HepG2 (cell line): ENCODE data around the gene MED12. TPM values are rescaled to one million over a fixed set of nuclear protein-coding genes. Genes with fewer than 3 reads are reported as not detected.

Experiments used
- BRD4 ChIP-seq: sonication (generic); formaldehyde crosslinking; IDR thresholded peaks from 2 replicates; pipeline ENCODE4 v1.4.0; 2020; ENCODE audit warnings: missing genetic modification reagents
- CAMTA2 ChIP-seq: sonication (generic); formaldehyde crosslinking; IDR thresholded peaks from 2 replicates; pipeline ENCODE4 v1.4.0; 2020; ENCODE audit warnings: mild to moderate bottlenecking, missing genetic modification reagents, borderline replicate concordance
- GATAD2A ChIP-seq: IDR thresholded peaks from 2 replicates; pipeline ENCODE4 v1.6.1; 2016
- HDAC2 ChIP-seq: sonication (generic); formaldehyde crosslinking; IDR thresholded peaks from 2 replicates; pipeline ENCODE4 v1.4.0; 2020; ENCODE audit warnings: missing genetic modification reagents
- HOXA7 ChIP-seq: sonication (generic); formaldehyde crosslinking; IDR thresholded peaks from 2 replicates; pipeline ENCODE4 v1.8.1; 2022; ENCODE audit warnings: mild to moderate bottlenecking, missing genetic modification reagents, moderate library complexity
- JUNB ChIP-seq: sonication (generic); formaldehyde crosslinking; IDR thresholded peaks from 2 replicates; pipeline ENCODE4 v1.8.0; 2022; ENCODE audit warnings: missing genetic modification reagents, mild to moderate bottlenecking, borderline replicate concordance
- JUND ChIP-seq: sonication (generic); formaldehyde crosslinking; IDR thresholded peaks from 2 replicates; pipeline ENCODE4 v1.8.0; 2022; ENCODE audit warnings: mild to moderate bottlenecking, missing genetic modification reagents
- KDM2A ChIP-seq: sonication (generic); formaldehyde crosslinking; IDR thresholded peaks from 2 replicates; pipeline ENCODE4 v1.4.0; 2020; ENCODE audit warnings: low read depth, missing genetic modification reagents, borderline replicate concordance
- MED1 ChIP-seq: sonication (generic); formaldehyde crosslinking; IDR thresholded peaks from 2 replicates; pipeline ENCODE4 v1.4.0; 2020; ENCODE audit warnings: missing genetic modification reagents
- NFYB ChIP-seq: sonication (generic); formaldehyde crosslinking; IDR thresholded peaks from 2 replicates; pipeline ENCODE4 v1.4.0; 2020; ENCODE audit warnings: missing genetic modification reagents
- RARA ChIP-seq: IDR thresholded peaks from 2 replicates; pipeline ENCODE4 v1.6.1; 2016; ENCODE audit warnings: missing genetic modification reagents, missing compliant biosample characterization
- RBAK ChIP-seq: sonication (generic); formaldehyde crosslinking; IDR thresholded peaks from 2 replicates; pipeline ENCODE4 v1.5.1; 2020; ENCODE audit warnings: mild to moderate bottlenecking, missing genetic modification reagents
- SALL1 ChIP-seq: sonication (generic); formaldehyde crosslinking; IDR thresholded peaks from 2 replicates; pipeline ENCODE4 v1.8.0; 2022; ENCODE audit warnings: mild to moderate bottlenecking, missing genetic modification reagents
- SIX4 ChIP-seq: sonication (generic); formaldehyde crosslinking; IDR thresholded peaks from 2 replicates; pipeline ENCODE4 v1.4.0; 2020; ENCODE audit warnings: missing genetic modification reagents
- SKI ChIP-seq: fragments of 450-650 bp; IDR thresholded peaks from one replicate; pipeline ENCODE4 v1.6.1; 2018; ENCODE audit warnings: mild to moderate bottlenecking; ENCODE audit not compliant: partially characterized antibody
- SP2 ChIP-seq: sonication (generic); formaldehyde crosslinking; IDR thresholded peaks from 2 replicates; pipeline ENCODE4 v1.5.1; 2020; ENCODE audit warnings: mild to moderate bottlenecking, missing genetic modification reagents
- TEAD2 ChIP-seq: sonication (generic); formaldehyde crosslinking; IDR thresholded peaks from 2 replicates; pipeline ENCODE4 v1.9.0; 2021; ENCODE audit warnings: missing genetic modification reagents
- YEATS4 ChIP-seq: sonication (generic); formaldehyde crosslinking; IDR thresholded peaks from 2 replicates; pipeline ENCODE4 v1.4.0; 2020; ENCODE audit warnings: missing genetic modification reagents, borderline replicate concordance
- ZBTB44 ChIP-seq: sonication (generic); formaldehyde crosslinking; IDR thresholded peaks from 2 replicates; pipeline ENCODE4 v1.4.0; 2020; ENCODE audit warnings: missing genetic modification reagents
- ZNF12 ChIP-seq: sonication (generic); formaldehyde crosslinking; IDR thresholded peaks from 2 replicates; pipeline ENCODE4 v1.5.0; 2020; ENCODE audit warnings: missing genetic modification reagents
- ZNF574 ChIP-seq: sonication (generic); formaldehyde crosslinking; IDR thresholded peaks from 2 replicates; pipeline ENCODE4 v1.4.0; 2020; ENCODE audit warnings: missing genetic modification reagents
- ZNF614 ChIP-seq: IDR thresholded peaks from 2 replicates; pipeline ENCODE4 v1.6.1; 2018; ENCODE audit warnings: missing biosample characterization, missing genetic modification reagents, inconsistent platforms, borderline replicate concordance
- ZNF652 ChIP-seq: IDR thresholded peaks from 2 replicates; pipeline ENCODE4 v1.6.1; 2016; ENCODE audit warnings: low read depth, borderline replicate concordance
- polyA plus RNA-seq, 8 experiments: library from polyadenylated mRNA; depleted of rRNA in 3 of 8; stranded (reverse) in 7 of 8; unstranded in 1 of 8; fragments of >200 nt; fragmentation: Illumina TruSeq in 4 of 8; extraction: Trizol in 4 of 8; gene quantifications; 2 replicates each; pipeline versions ENCODE4 v1.2.1 to v1.2.3, GENCODE V29; 2011 to 2016; ENCODE audit warnings: low read depth in 4 of 8, missing spikeins in 1 of 8, mixed read lengths in 1 of 8; ENCODE audit not compliant: insufficient read depth in 1 of 8
- total RNA-seq, 5 experiments: library from RNA; depleted of rRNA; stranded (reverse); fragments of >200 nt; fragmentation: Illumina TruSeq; extraction: Trizol; gene quantifications; 2 replicates each; pipeline ENCODE4 v1.2.3, GENCODE V29; 2016; ENCODE audit warnings: low read depth in 1 of 5
- TF ChIP-seq, protein P1 (sequence below): IDR thresholded peaks from 2 replicates; pipeline ENCODE4 v1.6.1; 2016; ENCODE audit warnings: control low read depth
- TF ChIP-seq, protein P2 (sequence below): IDR thresholded peaks from 2 replicates; pipeline ENCODE4 v1.6.1; 2016; ENCODE audit warnings: missing compliant biosample characterization, missing genetic modification reagents, borderline replicate concordance

MED12 gene
- total and polyA plus RNA-seq, 2 of the 13 experiments (the other 11 are each of a cell fraction or from before 2014, with no cell fraction given): 9.4 to 15.0 TPM

DNA sequence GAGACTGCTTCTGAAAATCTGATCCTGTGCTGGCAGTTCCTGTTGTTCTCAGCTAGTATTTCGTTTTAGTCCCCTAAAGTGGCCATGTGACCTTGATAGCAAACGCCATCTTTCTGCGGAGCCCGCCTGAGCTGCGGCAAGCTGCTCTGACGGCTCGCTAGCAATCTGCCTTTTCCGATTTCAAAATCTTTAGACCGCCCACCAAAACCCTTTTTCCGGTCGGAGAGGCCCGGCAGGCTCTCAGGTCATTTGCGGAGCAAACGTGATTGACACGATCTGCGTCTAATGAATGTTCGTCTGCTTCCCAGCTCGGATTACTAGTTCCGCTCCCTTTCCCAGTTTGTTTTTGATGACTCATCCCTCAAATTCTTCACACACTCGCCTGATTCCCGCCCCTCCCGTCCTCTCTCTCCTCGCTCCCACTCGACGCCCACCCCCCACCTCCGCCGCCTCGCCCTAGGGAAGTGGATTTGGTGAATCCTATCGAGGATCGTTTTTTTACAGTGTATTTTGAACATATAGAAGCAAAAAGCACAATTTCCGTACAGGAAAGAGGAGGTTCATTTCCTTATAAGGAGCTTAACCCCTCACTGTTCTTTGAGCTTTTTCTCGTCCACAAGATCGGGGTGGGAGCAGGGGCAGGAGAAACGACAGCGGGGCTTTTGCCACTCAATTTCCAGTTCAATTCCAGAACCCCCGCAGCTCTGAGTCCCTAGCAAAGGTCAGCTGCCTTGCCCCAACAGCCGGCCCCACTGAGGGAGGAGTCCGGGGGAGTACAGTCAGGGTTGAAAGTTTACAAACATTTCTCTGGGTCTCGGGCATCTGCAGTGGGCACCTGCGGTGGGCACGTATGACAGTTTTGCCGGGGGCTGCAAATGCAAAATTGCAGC lies 63.8 kb downstream of the MED12 start (continued):
- TF ChIP-seq ZNF614 (CRISPR knock-in tag) (no peak), TEAD2 (CRISPR knock-in tag) (no peak), NFYB (CRISPR knock-in tag) (peak; percentile 91), ZBTB44 (CRISPR knock-in tag) (no peak), SALL1 (CRISPR knock-in tag) (peak; percentile 52; the same call in 1 of the 2 replicates), CAMTA2 (CRISPR knock-in tag) (no peak), ZNF652 (CRISPR knock-in tag) (peak; percentile 66; the same call in 1 of the 2 replicates), SP2 (CRISPR knock-in tag) (peak; percentile 90), HOXA7 (CRISPR knock-in tag) (no peak), JUND (peak; percentile 88), SKI (no peak), ZNF574 (peak; percentile 65), GATAD2A (CRISPR knock-in tag) (peak; percentile 30), YEATS4 (CRISPR knock-in tag) (peak; percentile 55; the same call in 1 of the 2 replicates), ZNF12 (CRISPR knock-in tag) (no peak), RARA (CRISPR knock-in tag) (no peak), HDAC2 (peak; percentile 44; the same call in 1 of the 2 replicates), KDM2A (peak; percentile 22; the same call in 1 of the 2 replicates), MED1 (CRISPR knock-in tag) (no peak), SIX4 (peak; percentile 61; the same call in 1 of the 2 replicates), RBAK (CRISPR knock-in tag) (no peak), JUNB (CRISPR knock-in tag) (peak; percentile 87; the same call in 1 of the 2 replicates), BRD4 (CRISPR knock-in tag) (no peak)
- TF ChIP-seq, protein P1, sequence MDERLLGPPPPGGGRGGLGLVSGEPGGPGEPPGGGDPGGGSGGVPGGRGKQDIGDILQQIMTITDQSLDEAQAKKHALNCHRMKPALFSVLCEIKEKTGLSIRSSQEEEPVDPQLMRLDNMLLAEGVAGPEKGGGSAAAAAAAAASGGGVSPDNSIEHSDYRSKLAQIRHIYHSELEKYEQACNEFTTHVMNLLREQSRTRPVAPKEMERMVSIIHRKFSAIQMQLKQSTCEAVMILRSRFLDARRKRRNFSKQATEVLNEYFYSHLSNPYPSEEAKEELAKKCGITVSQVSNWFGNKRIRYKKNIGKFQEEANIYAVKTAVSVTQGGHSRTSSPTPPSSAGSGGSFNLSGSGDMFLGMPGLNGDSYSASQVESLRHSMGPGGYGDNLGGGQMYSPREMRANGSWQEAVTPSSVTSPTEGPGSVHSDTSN (CRISPR knock-in tag): peak; percentile 91
- TF ChIP-seq, protein P2, sequence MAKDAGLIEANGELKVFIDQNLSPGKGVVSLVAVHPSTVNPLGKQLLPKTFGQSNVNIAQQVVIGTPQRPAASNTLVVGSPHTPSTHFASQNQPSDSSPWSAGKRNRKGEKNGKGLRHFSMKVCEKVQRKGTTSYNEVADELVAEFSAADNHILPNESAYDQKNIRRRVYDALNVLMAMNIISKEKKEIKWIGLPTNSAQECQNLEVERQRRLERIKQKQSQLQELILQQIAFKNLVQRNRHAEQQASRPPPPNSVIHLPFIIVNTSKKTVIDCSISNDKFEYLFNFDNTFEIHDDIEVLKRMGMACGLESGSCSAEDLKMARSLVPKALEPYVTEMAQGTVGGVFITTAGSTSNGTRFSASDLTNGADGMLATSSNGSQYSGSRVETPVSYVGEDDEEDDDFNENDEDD (CRISPR knock-in tag): peak; percentile 76
